ENCODE data around the gene ARHGAP24. TPM values are rescaled to one million over a fixed set of nuclear protein-coding genes. Genes with fewer than 3 reads are reported as not detected.
A peak's percentile ranks its signal among the peaks of the same experiment; 100 is the strongest.

Gene ARHGAP24
- total RNA-seq, 3 donors from 2014 or later, result 20.6 to 60.2 (median 37.2) TPM

- H3K27me3 ChIP-seq, result no peaks in the 10 kb centered on the region
- no peak for DNase-seq (ENCODE audit: low spot score in 2 of 2)
- H3K4me3 ChIP-seq, result no peak overlapping the region
- no peak for TF ChIP-seq POLR2A (IDR thresholded peaks at IDR 0.05)
- no peak for TF ChIP-seq POLR2AphosphoS5 (IDR thresholded peaks at IDR 0.05)
- TF ChIP-seq CTCF (IDR thresholded peaks at IDR 0.05), result no peak
- H3K4me1 ChIP-seq, result peaks cover 0 to 7% of the 10 kb centered on the region in 2 donors
- H3K27ac ChIP-seq, result no peak overlapping the region
- H3K9me3 ChIP-seq, result no peaks in the 10 kb centered on the region
- no peaks in the 10 kb centered on the region for H3K36me3 ChIP-seq
- intact Hi-C loops (cut with DNase I; ENCODE audit: low total_unique reads), result no loop called here
Measured at GRCh38 chr4:86038037-86038436, 563.1 kb downstream of the ARHGAP24 start.

- Histone ChIP-seq H3K27me3 (no peaks in the 10 kb centered on the region), H3K36me3 (no peaks in the 10 kb centered on the region), H3K9me3 (no peaks in the 10 kb centered on the region), H3K27ac (no peak overlapping the region), H3K4me1 (no peaks in the 10 kb centered on the region), H3K4me3 (no peak overlapping the region)
- TF ChIP-seq POLR2A (IDR thresholded peaks at IDR 0.05), result no peak
- peak; percentile 20 to 44 (median 37) for TF ChIP-seq CTCF (IDR thresholded peaks at IDR 0.05)
- intact Hi-C loops (cut with DNase I; ENCODE audit: low total_unique reads), result no loop called here
- no peak for DNase-seq (ENCODE audit: low spot score in 2 of 2)
Measured at GRCh38 chr4:86043755-86044592, 569.0 kb downstream of the ARHGAP24 start.

DNA sequence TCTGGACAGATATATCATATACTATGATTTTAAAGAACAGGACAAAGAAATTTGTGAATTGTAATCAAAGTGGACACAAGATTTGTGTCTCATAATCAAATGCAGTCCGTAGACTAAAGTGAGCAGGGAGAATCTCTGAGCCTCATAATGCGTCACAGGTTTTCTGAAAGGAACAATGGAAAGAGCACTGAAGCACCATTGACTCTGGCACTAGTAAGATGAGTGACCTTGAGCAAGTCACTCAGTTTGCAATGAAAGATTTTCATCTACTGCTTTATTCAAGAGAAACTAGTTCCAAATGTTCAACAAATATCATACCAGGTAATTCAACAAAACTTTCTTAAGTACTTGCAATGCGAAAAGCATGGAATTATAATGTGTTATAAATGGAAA is 569.6 kb downstream of the ARHGAP24 start:
- no peaks in the 10 kb centered on the region for H3K4me1 ChIP-seq
- no peak overlapping the region for H3K27ac ChIP-seq
- no peaks in the 10 kb centered on the region for H3K27me3 ChIP-seq
- intact Hi-C loops (cut with DNase I; ENCODE audit: low total_unique reads), result no loop called here
- DNase-seq (ENCODE audit: low spot score in 2 of 2), result no peak
- no peak for TF ChIP-seq POLR2A (IDR thresholded peaks at IDR 0.05)
- TF ChIP-seq POLR2AphosphoS5 (IDR thresholded peaks at IDR 0.05), result no peak
- no peak for TF ChIP-seq CTCF (IDR thresholded peaks at IDR 0.05)
- H3K36me3 ChIP-seq, result no peaks in the 10 kb centered on the region
- no peak overlapping the region for H3K4me3 ChIP-seq
- H3K9me3 ChIP-seq, result no peaks in the 10 kb centered on the region

GRCh38 chr4:86048426-86048825 is 573.5 kb downstream of the ARHGAP24 start:
- no peaks in the 10 kb centered on the region for H3K4me1 ChIP-seq
- H3K27me3 ChIP-seq, result no peaks in the 10 kb centered on the region
- no peak for DNase-seq (ENCODE audit: low spot score in 2 of 2)
- H3K4me3 ChIP-seq, result no peak overlapping the region
- TF ChIP-seq CTCF (IDR thresholded peaks at IDR 0.05) (no peak), POLR2AphosphoS5 (IDR thresholded peaks at IDR 0.05) (no peak), POLR2A (IDR thresholded peaks at IDR 0.05) (no peak)
- intact Hi-C loops (cut with DNase I; ENCODE audit: low total_unique reads), result no loop called here
- no peak overlapping the region for H3K27ac ChIP-seq
- H3K36me3 ChIP-seq, result no peaks in the 10 kb centered on the region
- H3K9me3 ChIP-seq, result no peaks in the 10 kb centered on the region

DNA sequence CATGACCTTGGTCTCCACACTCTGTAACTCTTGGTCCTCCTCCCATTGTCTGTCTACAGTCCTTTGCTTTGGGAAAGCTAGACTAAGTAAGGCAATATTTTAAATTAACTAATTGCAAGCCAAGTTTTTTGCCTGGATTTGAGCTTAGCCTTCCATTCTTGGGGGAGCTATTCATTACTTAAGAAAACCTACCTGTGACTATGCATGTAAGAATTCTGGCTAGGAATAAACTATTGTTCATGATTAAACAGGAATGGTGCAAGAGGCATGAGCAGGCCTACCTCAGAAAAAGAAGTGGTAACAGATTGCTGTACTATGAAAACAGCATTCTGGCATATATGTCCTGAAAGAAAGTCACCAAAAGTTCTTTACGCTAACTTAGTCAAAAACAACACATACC is 575.5 kb downstream of the ARHGAP24 start:
- no peak for TF ChIP-seq POLR2AphosphoS5 (IDR thresholded peaks at IDR 0.05)
- TF ChIP-seq CTCF (IDR thresholded peaks at IDR 0.05), result no peak
- TF ChIP-seq POLR2A (IDR thresholded peaks at IDR 0.05), result no peak
- intact Hi-C loops (cut with DNase I; ENCODE audit: low total_unique reads), result no loop called here
- no peak for DNase-seq (ENCODE audit: low spot score in 2 of 2)
- H3K27me3 ChIP-seq, result no peaks in the 10 kb centered on the region
- no peaks in the 10 kb centered on the region for H3K4me1 ChIP-seq
- H3K27ac ChIP-seq, result no peak overlapping the region
- no peak overlapping the region for H3K4me3 ChIP-seq
- H3K36me3 ChIP-seq, result no peaks in the 10 kb centered on the region
- no peaks in the 10 kb centered on the region for H3K9me3 ChIP-seq

Data from breast epithelium (tissue), 4 donors.